Measurements from ENCODE around the gene NAALADL2.

Gene NAALADL2

DNA sequence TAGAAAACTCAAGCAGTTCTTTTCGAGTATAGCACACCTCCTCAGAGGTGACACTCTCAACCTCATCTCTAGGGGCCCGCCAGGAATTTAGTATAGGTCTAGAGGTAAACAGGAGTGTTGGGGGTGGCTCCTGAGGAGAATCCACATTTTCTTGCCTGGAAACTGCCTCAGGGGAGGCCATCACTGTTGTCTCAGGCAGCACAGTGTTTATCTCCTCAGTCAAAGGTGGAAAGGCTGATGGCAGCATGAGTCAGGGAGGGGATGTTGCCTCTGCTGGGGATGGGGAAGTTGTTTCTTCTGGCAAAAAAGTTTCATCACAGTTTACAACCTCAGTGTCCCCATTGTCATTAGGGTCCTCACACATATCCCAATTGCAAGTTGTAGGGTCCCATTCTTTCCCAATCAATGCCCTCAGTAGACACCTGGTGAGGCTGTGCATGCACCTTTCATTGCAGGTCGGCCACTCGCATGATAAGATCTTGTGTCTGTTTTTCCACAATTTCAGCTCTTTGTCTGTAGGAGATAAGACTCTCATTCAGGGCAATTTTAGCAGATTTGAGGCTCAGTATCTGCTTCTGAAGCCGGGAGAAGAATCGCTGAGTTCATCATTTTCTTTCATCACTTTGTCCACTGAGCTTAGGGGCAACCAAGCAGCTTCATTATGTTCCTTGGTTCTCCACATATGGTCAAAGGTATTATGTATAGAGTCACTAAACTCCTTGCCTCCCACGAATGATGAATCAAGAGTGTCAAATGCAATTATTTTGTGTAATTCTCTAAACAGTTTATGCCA lies 25.8 kb downstream of the NAALADL2 start:
- no peak for DNase-seq (ENCODE audit: low read depth in 2 of 2)

DNA sequence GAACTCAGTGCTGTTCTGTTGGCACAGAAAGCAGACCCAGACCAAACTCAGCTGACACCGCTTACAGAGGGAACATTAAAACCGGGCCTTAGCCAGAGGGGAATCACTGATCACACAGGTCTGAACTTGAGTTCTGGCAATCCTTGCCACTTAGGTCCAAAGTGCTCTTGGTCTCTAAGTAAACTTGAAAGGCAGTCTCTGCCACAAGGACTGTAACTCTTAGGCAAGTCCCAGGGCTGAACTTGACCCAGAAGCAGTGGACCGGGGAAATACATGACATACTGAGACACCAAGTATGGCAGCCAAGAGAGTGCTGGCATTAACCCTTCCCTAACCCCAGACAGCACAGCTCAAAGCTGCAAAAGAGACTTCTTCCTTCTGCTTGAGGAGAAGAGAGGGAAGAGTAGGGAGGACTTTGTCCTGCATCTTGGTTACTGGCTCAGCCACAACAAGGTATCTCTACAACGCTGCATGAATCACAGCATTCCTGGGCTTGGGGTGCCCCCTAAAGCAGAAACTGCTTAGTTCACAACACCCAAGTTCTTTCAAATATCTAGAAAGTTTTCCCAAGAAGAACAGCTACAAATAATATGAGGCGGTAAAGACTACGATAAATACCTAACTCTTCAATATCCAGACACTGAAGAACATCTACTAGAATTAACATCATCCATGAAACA lies 32.5 kb downstream of the NAALADL2 start:
- DNase-seq (ENCODE audit: low read depth in 2 of 2) = no peak

DNA sequence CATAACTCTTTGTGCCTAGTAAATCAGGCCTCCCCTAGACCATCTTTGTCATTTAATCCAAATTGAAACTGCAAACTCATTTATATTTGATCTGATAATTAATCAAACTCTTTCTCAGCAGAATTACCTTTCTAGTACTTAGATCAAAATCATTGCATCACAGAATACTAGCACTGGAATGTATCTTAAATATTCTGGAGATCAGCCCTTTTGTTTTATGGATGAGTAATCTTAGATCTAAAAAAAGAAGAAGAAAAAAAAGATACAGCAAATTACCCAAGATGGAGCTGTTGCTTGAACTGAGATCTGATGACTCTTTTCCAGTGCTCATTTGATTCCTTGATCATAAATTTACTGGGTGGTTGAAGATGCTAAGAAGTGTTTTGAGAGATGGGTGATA lies 47.9 kb downstream of the NAALADL2 start:
- no peak for DNase-seq (ENCODE audit: low read depth in 2 of 2)

DNA sequence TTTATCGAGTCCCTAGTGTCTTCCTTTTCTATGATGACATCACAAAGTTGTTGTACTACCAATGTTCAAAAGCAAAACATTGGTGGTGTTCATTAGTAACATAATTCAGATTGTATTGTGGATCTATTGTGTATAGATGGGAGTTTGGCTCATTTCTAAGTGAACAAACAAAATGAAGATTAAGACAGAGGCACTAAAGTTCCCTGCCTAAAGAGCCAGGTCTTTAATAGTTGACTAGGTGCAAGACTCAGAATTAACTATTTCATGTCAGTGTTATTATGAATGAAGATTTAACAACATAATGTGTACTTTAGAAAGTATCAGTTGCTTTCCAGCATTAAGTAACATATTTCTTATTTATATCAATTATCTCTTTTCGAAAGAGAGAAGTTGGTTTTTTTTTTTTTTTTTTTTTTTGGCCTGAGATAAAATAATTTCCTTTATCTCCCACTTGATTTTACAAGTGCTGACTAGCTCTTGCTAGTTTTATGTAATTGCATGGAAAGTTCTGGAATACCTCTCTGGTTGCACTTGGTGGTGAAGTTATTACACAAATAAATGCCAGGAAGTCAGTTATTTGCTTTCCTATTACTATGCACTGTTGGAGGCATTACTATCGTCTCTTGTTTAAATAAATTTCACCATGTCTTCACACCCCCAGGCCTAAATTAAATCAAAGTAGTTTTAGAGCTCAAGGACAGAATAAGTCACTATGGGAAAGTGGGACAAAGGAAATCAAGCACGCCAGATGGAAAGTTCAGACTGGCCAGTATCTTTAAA lies 48.7 kb downstream of the NAALADL2 start:
- no peak for DNase-seq (ENCODE audit: low read depth in 2 of 2)

DNA sequence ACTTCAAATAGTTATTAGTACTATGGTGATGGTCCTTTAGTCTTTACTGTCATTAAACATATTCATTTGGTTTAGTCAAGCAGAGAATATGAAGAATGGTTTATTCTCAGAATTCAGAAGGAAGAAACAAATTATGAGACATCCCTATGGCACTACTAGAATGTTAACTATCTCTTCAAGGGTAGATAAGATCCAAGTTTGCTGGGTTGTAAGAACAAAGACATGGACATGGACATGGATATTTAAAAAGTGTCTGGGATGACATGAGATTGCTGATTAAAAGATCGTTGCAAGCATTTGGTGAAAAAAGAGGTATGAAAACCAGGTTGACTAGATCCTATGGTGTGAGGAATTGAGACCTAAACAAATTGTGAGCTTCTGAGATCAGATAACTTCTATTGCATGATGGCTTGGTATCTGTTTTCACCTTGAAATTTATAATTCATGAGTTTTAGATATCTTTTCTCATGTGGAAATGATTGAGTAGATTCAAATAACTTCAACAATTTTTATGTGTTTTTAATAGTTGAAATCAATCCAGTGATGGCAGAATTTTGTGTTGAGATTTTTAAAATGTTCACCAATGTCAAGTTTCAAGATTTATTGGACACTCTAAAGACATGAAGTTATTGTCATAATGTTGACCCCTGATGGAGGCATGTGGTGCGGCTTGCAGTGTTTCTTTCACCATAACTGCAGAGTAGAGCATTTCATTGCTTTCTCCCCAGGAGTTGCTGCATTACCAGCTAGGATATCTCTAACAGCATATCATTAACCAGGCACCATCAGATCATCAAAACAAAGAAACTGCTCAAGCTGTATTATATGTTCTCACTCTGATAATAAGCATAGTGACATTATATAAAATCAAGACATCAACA lies 72.6 kb downstream of the NAALADL2 start:
- no peak for DNase-seq (ENCODE audit: low read depth in 2 of 2)

DNA sequence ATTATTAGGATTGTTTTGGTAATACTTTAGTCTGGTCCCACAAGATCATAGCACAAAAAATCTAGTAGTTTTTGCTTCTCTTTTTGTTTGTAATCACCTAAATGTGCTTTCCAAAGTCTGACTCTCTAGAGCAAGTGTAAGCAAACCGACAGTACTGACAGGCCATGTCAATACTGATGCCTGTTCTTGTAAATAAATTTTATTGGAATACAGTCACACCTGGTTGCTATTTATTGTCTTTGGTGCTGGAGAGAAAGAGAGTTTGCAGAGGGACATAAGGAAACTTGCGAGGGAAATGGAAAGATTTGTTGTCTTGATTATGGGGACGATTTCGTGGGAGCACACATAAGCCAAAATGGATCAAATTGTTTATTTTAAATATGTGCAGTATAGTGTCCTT lies 77.5 kb downstream of the NAALADL2 start:
- DNase-seq (ENCODE audit: low read depth in 2 of 2) = no peak

DNA sequence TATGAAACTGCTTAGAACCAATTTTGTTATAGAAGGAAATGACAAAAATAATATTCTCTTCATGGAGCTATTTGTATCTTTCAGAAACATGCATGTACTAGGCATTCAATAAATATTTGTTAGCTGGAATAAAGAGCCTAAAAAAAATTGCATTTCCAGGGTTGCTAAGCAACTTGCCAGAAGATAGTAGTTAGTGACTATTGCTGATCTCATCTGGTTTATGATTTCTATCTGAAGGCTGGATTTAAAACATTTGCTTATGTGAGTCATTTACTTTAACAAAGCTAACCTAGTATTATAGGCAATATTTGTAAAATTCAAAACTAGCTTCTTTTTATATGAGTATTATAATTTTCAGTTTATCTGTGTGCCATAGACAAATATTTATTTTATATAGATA lies 78.3 kb downstream of the NAALADL2 start:
- no peak for DNase-seq (ENCODE audit: low read depth in 2 of 2)

DNA sequence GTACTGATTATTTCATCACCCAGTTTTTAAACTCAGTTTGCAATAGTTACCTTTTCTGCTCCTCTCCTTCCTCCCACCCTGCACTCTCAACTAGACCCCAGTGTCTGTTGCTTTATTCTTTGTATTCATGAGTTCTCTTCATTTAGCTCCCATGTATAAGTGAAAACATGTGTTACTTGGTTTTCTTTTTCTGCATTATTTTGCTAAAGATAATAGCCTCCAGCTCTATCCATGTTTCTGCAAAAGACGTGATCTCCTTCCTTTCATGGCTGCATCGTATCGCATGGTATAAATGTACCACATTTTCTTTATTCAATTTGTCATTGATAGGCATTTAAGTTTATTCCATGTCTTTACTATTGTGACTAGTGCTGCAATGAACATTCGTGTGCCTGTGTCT lies 79.0 kb downstream of the NAALADL2 start:
- DNase-seq (ENCODE audit: low read depth in 2 of 2) = no peak

DNA sequence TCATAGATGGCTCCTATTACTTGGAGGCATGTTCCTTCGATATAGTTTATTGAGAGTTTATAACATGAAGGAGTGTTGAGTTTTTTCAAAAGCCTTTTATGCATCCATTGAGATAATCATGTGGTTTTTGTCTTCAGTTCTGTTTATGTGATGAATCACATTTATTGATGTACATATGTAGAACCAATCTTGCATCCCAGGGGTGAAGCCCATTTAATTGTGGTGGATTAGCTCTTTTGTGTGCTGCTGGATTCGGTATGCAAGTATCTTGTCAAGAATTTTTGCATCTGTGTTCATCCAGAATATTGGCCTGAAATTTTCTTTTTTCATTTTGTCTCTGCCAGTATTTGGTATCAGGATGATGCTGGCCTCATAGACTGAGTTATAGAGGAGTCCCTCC lies 81.0 kb downstream of the NAALADL2 start:
- no peak for DNase-seq (ENCODE audit: low read depth in 2 of 2)

DNA sequence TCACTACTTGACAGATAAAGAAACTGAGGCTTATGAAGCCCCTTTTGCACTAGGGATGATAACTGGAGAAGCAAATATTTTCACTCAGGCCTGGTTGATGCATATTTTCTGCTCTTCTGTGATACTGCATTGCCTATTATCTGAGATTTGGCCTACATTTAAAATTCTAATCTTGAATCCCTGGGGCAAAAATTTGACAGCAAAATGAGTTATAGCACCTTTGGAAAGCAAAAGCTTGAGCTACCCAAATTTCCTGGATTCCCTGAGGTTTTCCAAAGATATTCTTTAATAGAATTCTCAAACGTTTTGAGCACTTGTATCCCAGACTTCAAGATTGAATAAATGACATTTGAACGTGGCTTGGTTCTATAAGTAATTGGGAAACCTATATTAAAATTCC lies 86.1 kb downstream of the NAALADL2 start:
- DNase-seq (ENCODE audit: low read depth in 2 of 2) = no peak

DNA sequence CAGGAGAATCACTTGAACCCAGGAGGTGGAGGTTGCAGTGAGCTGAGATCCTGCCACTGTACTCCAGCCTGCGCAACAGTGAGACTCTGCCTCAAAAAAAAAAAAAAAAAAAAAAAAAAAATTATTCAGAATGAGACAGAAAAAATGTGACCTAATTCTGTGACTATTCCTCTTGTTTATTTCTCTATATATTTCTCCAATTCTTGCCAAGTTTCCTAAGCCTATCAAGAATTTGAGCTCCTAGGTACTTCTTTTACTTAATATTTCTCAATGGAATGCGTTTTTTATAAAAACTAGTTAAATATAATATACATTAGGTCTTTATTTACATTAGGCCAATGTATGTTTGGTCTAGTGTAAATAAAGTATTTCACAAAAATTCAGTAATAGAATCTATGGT lies 86.8 kb downstream of the NAALADL2 start:
- DNase-seq (ENCODE audit: low read depth in 2 of 2) = no peak

DNA sequence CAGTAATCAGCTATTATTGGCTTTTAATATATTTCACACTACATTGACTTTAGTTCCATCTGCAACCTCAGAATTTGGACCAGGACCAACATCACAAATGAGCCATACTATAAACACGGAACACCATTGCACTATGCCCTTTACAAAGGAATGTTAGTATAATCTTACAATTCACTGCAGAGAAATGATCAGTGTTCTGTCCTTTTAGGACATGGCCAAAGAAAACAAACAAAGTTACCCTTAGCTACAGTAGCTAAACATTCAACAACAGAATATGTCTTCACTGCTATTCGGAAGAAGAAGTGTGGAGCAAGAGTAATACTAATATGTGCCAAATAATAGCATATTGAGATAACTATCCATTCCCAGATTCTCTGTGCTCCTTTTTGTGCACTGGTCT lies 90.4 kb downstream of the NAALADL2 start:
- no peak for DNase-seq (ENCODE audit: low read depth in 2 of 2)

DNA sequence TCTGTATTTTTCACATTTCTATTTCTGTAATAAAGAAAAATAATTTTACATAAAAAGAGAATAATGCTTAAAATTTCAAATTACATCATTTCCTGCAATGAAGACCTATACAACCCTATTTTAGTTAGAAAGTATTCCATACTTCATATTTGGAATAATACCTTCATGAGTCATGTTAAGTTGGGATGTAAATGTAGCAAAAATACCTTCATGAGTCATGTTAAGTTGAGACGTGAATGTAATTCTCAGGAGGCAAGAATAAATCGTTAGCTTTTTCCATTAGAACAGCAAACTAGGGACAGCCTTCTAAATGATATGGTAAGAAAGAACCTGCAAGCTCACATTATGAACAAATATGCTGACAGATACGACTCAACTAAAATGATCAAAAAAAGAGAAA lies 91.9 kb downstream of the NAALADL2 start:
- no peak for DNase-seq (ENCODE audit: low read depth in 2 of 2)

DNA sequence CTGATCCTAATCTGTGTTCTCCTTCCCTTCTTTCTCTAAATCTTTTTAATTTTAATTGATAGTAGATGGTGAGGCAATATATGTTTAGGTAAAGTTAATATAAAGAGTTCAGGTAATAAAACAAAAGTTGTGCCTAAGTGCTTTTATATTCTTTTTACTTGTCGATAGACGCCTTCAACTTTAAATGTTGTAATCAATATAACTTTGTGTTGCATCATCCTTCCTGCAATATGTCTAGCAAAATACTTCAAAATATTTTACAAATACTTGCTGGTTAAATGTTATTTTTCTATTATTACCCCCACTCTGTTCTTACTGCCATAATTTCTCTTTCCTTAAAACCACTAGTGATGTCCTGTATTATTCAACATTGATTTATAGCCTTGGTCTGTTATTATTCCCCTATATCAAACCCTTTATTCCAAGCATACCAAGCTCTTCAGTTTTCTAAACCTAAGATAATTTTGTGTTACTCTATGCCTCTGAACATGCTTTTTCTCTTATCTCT lies 92.4 kb downstream of the NAALADL2 start:
- DNase-seq (ENCODE audit: low read depth in 2 of 2) = no peak

DNA sequence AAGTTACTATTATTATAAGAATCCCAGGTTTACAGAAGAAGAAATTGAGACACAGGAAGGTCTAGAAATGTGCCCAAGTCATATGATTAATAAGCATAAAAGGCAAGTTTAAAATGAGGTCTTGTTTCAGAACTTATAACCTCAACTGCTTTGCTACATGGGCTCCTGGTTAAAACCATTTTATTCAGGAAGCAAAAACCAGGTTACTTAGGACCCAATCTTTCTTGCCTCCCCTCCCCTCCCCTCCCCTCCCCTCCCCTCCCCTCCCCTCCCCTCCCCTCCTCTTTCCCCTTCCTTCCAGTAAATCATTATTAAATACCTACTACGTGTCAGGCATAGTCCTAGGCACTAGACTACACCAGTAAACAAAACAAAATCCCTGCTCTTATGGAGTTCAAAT lies 93.9 kb downstream of the NAALADL2 start:
- no peak for DNase-seq (ENCODE audit: low read depth in 2 of 2)

DNA sequence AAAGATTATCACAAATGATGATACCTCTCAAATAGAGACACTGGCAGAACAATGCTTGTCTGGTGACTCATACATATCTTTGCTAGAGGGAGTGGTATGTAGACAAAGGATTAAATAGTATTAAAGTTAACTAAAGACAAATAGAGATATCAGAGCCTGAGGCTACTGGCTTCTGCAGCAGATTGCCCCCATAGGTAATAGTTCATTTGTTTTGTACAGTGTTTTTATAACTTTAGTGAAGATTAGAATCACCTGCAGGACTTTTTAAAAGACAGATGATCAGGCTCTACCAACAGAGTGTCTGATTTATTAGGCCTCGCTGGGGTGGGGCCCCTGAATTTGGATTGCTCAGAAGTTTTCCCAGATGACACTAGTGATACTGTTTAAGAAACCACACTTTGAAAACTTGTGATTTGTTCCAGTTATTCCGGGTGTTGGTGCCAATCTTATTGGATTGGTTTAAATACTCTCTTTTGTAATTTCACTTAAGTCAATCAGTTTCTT lies 96.4 kb downstream of the NAALADL2 start:
- DNase-seq (ENCODE audit: low read depth in 2 of 2) = no peak

DNA sequence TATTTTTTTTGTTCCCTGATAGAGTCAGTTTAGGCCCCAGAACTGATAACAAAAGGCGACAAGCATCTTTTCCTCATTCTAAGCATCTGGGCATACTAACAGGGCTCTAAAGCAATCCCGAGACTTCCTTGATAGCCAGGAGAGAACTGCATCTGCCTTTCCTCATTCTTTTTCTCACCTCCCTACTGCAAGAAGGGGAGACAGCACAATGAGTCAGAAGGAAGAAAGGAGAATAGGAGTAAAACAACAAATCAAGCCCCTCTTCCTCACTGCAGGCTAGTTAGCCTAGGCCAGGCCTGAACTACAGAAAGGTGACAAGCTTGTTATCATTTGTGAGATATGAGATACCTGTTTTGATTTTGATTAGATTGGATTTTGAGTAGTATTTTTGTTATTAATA lies 97.9 kb downstream of the NAALADL2 start:
- DNase-seq (ENCODE audit: low read depth in 2 of 2) = no peak

DNA sequence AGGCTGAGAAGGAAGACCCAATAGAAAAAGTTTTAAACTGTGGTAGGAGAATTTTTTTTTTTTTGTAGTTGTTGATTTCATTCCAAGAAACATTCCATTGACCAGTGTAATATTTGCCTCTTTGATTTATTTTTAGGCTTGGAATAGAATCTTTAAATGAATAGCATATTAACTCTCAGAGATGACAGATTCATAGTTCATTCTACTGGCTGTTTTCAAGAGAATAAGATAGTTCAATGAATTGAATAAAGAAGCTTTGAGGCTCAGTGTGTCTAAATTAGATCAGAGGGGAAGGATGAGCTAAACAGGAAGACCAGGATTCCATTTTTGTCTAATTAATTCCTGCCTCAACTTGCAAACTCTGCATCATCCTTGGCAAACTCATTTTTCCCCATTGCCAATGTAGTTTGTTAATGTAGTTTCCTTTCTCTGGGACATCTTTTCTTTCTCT lies 98.4 kb downstream of the NAALADL2 start:
- DNase-seq (ENCODE audit: low read depth in 2 of 2) = no peak

DNA sequence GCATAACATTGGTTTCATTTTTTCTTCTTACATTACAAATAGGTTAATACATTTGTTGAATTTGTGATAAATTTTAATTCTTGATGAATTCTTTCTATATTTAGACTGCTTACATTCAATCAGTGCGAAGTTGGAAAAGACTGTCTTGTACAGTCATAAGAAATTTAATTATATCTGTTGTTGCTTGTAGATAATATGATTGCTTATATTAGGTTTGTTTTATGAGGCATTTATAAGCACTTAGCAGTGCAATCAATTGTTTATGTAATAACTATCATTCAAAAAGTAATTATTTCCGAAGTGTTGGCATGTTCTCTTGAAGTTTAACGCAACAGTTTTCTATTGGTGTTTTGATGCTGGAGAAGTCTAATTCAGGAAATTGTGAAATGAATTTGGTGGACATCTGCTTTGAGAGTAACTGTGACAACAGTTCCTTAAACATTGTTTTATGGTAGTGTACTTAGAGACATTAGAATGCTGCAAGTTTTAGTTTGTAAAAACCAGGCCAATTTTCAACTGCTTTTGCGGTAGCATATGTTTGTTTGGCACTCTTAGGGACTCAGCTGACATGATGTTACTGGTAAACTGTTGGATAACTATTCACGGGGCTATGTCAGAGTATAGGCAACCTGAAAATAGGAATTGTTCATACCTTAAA lies 99.7 kb downstream of the NAALADL2 start:
- no peak for DNase-seq (ENCODE audit: low read depth in 2 of 2)

DNA sequence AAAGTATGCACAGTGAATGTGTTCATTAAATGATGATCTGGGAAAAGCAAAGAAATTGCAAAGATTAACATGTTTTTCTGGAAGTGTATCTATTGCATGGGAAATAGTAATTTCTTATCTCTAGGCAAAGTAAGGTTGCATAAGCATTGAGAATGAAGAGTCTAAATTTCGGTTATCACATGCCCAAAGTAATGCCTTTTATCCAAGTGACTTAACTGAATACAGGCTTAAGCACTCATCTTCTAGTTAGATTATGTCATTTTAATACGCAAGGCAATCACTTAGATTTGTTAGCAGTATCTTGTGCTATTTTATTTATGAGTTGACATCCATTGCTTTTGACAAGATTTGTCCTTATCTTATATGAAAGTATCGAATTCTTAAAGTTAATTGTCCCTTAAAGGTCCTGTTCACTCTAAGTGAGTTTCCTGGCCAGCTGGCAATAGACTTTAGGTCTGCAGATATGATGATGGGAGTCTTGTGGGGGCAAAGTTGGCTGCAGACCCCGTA lies 100.5 kb downstream of the NAALADL2 start:
- no peak for DNase-seq (ENCODE audit: low read depth in 2 of 2)

DNA sequence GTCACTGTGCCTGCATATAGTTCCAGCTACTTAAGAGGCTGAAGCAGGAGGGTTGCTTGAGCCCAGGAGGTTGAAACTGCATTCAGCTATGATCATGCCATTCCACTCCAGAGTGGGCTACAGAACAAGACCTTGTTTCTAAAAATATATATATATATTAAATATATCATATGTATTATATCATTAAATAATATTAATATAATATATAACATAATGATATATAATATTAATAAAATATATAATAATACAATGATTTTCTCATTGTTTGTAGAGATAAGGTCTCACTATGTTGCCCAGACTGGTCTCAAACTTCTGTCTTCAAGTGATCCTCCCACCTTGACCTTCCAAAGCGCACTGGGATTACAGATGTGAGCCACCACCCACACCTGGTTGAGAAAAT lies 101.8 kb downstream of the NAALADL2 start:
- no peak for DNase-seq (ENCODE audit: low read depth in 2 of 2)

All from stimulated activated CD8-positive, alpha-beta memory T cell treated with anti-CD3 and anti-CD28 coated beads, Interleukin-15, amount 100 ng/mL, for 4 hours (primary cell).